Activated naive CD4-positive, alpha-beta T cell treated with Interleukin-2 at 50 U/mL for 16 hours (primary cell): ENCODE data around the gene NSD1.
A peak's percentile ranks its signal among the peaks of the same experiment; 100 is the strongest.

Experiments used
- DNase-seq: peaks from one replicate; pipeline ENCODE4 v3.0.0-alpha.2; 2020

NSD1 gene

GRCh38 chr5:177133096-177133852 is at the start of gene NSD1:
NSD1 (plus strand) TSS chr5:177133773; CDS start chr5:177135104, 1,331 bp downstream.
- DNase-seq, result peak; percentile 91

- DNase-seq, result no peak
Observed at GRCh38 chr5:177084175-177084574, 49.4 kb upstream of the NSD1 start.

GRCh38 chr5:177085985-177086653 is 47.5 kb upstream of the NSD1 start:
- DNase-seq, result no peak

- DNase-seq, result peak; percentile 64
Observed at GRCh38 chr5:177086654-177087397, 46.7 kb upstream of the NSD1 start, which contains the start of gene FGFR4. FGFR4 (plus strand) TSS chr5:177086915; CDS start chr5:177089603, 2,688 bp downstream.

- no peak for DNase-seq
Observed at GRCh38 chr5:177087398-177088005, 46.1 kb upstream of the NSD1 start.

- DNase-seq, result no peak
Observed at GRCh38 chr5:177089127-177089526, 44.4 kb upstream of the NSD1 start.

GRCh38 chr5:177089825-177090641 is 43.5 kb upstream of the NSD1 start:
- DNase-seq, result no peak

- DNase-seq, result no peak
Observed at GRCh38 chr5:177090813-177091212, 42.8 kb upstream of the NSD1 start.

GRCh38 chr5:177091232-177091631 is 42.3 kb upstream of the NSD1 start:
- DNase-seq, result no peak

- no peak for DNase-seq
Observed at GRCh38 chr5:177092178-177093081, 41.1 kb upstream of the NSD1 start.

- DNase-seq, result no peak
Observed at GRCh38 chr5:177093082-177093712, 40.4 kb upstream of the NSD1 start.

- DNase-seq, result no peak
Observed at GRCh38 chr5:177093803-177094202, 39.8 kb upstream of the NSD1 start.

GRCh38 chr5:177094224-177095087 is 39.1 kb upstream of the NSD1 start:
- no peak for DNase-seq

GRCh38 chr5:177095088-177095669 is 38.4 kb upstream of the NSD1 start:
- no peak for DNase-seq

GRCh38 chr5:177096162-177097015 is 37.2 kb upstream of the NSD1 start:
- no peak for DNase-seq

- DNase-seq, result no peak
Observed at GRCh38 chr5:177097016-177097985, 36.3 kb upstream of the NSD1 start.

GRCh38 chr5:177098120-177098469 is 35.5 kb upstream of the NSD1 start:
- DNase-seq, result no peak
